Measurements from ENCODE around the gene ZNF679. TPM values are rescaled to one million over a fixed set of nuclear protein-coding genes. Genes with fewer than 3 reads are reported as not detected.

Gene ZNF679
- total RNA-seq, 1 experiment from 2014 or later = not detected

- no peak for ATAC-seq
- DNase-seq (ENCODE audit: low read depth, low spot score) = no peak
- Histone ChIP-seq H3K9me2 (ENCODE audit: insufficient read depth) (no peaks in the 10 kb centered on the region), H3K27ac (ENCODE audit: low read depth, low read length) (no peak overlapping the region), H3K27me3 (ENCODE audit: insufficient read depth, low read length) (no peaks in the 10 kb centered on the region), H3K4me2 (ENCODE audit: low read length) (no peak overlapping the region), H3K79me2 (ENCODE audit: insufficient read depth, low read length) (no peaks in the 10 kb centered on the region), H3K9me3 (ENCODE audit: control insufficient read depth in 1 of 2, insufficient read depth in 1 of 2, low read depth in 1 of 2, low read length in 2 of 2) (peaks cover 3 to 11% of the 10 kb centered on the region in 2 experiments; a peak in 2 of 4 replicates), H3K4me3 (replicated peaks in 1 of 2; ENCODE audit: low read depth in 1 of 2, low read length in 2 of 2) (no peak overlapping the region), H3K9ac (ENCODE audit: low read length) (no peak overlapping the region), H4K20me1 (ENCODE audit: insufficient read depth) (no peaks in the 10 kb centered on the region), H3K36me3 (ENCODE audit: control insufficient read depth in 1 of 2, insufficient read depth in 2 of 2, low read length in 2 of 2) (no peaks in the 10 kb centered on the region), H2AFZ (ENCODE audit: low read depth, low read length, poor library complexity, severe bottlenecking) (no peak overlapping the region), H3K4me1 (ENCODE audit: control insufficient read depth in 1 of 2, insufficient read depth in 2 of 2, low read length in 2 of 2) (no peaks in the 10 kb centered on the region)
- ChIA-PET POLR2A (no interaction called here), RAD21 (ENCODE audit: low non-redundant PET in 1 of 2, low total read pairs in 2 of 2, uncharacterized antibody in 2 of 2, unreplicated experiment in 2 of 2) (no interaction called here), CTCF (no interaction called here)
- intact Hi-C loops (cut with micrococcal nuclease) = no loop called here
- TF ChIP-seq EZH2phosphoT487 (IDR thresholded peaks at IDR 0.05; ENCODE audit: borderline replicate concordance) (no peak), TCF7L2 (IDR thresholded peaks at IDR 0.05; ENCODE audit: borderline replicate concordance, extremely low read depth, insufficient read depth, insufficient read length) (no peak), REST (IDR thresholded peaks at IDR 0.05; ENCODE audit: low read depth) (no peak), FOSL1 (IDR thresholded peaks at IDR 0.05; ENCODE audit: low read depth) (no peak), SRF (IDR thresholded peaks at IDR 0.05; ENCODE audit: low read depth) (no peak), CEBPB (IDR thresholded peaks at IDR 0.05; ENCODE audit: low read depth) (no peak), SIN3A (IDR thresholded peaks at IDR 0.05; ENCODE audit: low read depth) (no peak), JUND (IDR thresholded peaks at IDR 0.05) (no peak), ATF3 (IDR thresholded peaks at IDR 0.05) (no peak), ZBTB33 (IDR thresholded peaks at IDR 0.05; ENCODE audit: extremely low read depth, insufficient replicate concordance, low read length) (no peak), POLR2AphosphoS5 (IDR thresholded peaks at IDR 0.05; ENCODE audit: low read depth, low read length) (no peak), EGR1 (IDR thresholded peaks at IDR 0.05; ENCODE audit: low read depth) (no peak), ZNF274 (IDR thresholded peaks at IDR 0.05; ENCODE audit: low read depth, low read length) (no peak), CBX3 (IDR thresholded peaks at IDR 0.05; ENCODE audit: low read depth) (no peak), ZFX (IDR thresholded peaks at IDR 0.05) (no peak), CTCF (IDR thresholded peaks at IDR 0.05 in 2 of 3, conservative IDR thresholded peaks at IDR 0.05 in 1 of 3; ENCODE audit: borderline replicate concordance in 1 of 3, insufficient read depth in 1 of 3, low read depth in 2 of 3, low read length in 2 of 3) (no peak), MAX (IDR thresholded peaks at IDR 0.05) (no peak)
- no TSS peak for BruUV-seq (replicated peaks)
These were observed 40.9 kb upstream of the ZNF679 start for GRCh38 chr7:64187408-64187807.

All from HCT116 (cell line).